GM12873 (cell line): ENCODE data around the gene SLC2A10.

Experiments
- CTCF ChIP-seq: IDR thresholded peaks from 2 replicates; pipeline ENCODE4 v1.5.1; 2012; ENCODE audit warnings: low read depth, mild to moderate bottlenecking, moderate library complexity, low read length, control low read depth; ENCODE audit not compliant: insufficient read depth; ENCODE audit errors: missing control alignments

The SLC2A10 gene

GRCh38 chr20:46725186-46726165 is 16.0 kb downstream of the SLC2A10 start:
- TF ChIP-seq CTCF, result no peak

- TF ChIP-seq CTCF, result no peak
Observed at GRCh38 chr20:46731770-46732169, 22.3 kb downstream of the SLC2A10 start.

- TF ChIP-seq CTCF, result no peak
Observed at GRCh38 chr20:46735436-46735835, 26.0 kb downstream of the SLC2A10 start.

- no peak for TF ChIP-seq CTCF
Observed at GRCh38 chr20:46739431-46740213, 30.2 kb downstream of the SLC2A10 start.

GRCh38 chr20:46740214-46740609 is 30.8 kb downstream of the SLC2A10 start:
- no peak for TF ChIP-seq CTCF

GRCh38 chr20:46741924-46742668 is 32.6 kb downstream of the SLC2A10 start:
- no peak for TF ChIP-seq CTCF
